ENCODE data around the gene SAFB.
"Not testable (repeated sequence)": the region's sequence is repeated elsewhere in the genome, so short reads cannot be mapped to it uniquely, and the experiment has no call there.

SAFB gene

DNA sequence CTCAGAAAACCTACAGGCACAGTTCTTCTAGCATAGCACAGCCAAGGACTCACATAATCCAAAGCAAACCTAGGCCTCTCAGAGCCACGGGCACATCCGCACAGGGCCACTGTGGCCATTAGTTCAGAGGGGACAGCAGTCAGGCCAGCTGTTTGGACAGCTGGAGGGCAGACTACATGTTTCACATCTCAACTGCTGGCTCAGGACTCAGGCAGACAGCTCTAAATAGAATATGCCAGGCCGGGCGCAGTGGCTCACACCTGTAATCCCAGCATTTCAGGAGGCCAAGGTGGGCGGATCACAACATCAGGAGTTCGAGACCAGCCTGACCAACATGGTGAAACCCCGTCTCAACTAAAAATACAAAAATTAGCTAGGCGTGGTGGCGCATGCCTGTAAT lies 27.1 kb upstream of the SAFB start:
- DNase-seq: no peak

DNA sequence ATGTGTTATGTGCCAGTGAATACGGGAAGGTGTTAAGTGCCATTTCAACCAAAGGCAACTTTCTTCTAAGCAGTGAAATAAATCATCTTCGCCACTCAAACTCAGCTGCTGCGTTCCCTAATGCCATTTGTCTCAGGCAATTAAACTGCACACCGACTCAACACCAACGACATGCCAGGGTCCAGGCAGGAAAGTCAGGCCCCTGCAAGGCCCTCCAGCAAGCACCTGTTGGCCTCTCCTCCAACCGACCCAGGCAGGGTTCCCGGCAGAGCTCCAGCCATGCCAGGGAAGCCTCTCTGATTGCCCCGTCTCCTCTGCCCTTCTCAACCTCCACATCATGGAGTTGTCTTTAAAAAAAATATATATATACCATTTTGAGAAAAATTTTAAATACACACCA lies 22.1 kb upstream of the SAFB start:
- DNase-seq: no peak

GRCh38 chr19:5603626-5604025 lies 19.3 kb upstream of the SAFB start:
- no peak for DNase-seq

- no peak for DNase-seq
These were observed 17.5 kb upstream of the SAFB start for GRCh38 chr19:5605362-5605761.

- no peak for DNase-seq
These were observed 15.3 kb upstream of the SAFB start for GRCh38 chr19:5607318-5608275.

DNA sequence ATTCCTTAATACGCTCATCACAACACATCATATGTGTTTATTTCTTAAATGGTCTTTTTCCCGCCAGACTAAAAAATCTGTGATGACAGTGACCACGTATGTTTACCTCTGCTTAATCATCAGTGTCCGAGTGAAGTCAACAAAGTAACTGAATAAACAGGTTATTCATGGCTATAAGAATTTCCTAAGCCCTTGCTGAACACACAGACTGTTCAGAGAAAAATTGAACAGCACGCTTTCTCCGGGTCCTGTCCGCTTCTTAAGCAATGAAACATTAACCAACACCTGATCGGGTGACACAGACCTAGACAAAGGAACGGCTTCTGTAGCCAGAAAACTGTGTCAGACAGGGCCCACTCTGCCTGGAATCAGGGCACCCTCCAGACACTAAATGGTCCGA lies 14.6 kb upstream of the SAFB start:
- DNase-seq: no peak

DNA sequence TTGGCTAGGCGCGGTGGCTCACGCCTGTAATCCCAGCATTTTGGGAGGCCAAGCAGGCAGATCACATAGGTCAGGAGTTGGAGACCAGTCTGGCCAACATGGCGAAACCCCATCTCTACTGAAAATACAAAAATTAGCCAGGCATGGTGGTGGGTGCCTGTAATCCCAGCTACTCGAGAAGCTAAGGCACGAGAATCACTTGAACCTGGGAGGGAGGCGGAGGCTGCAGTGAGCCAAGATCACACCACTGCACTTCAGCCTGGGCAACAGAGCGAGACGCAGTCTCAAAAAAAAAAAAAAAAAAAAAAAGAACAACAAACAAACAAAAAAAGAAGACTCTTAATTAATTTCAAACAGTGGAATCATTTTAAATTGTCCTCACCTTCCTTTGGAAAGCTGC lies 14.1 kb upstream of the SAFB start:
- not testable (repeated sequence) for DNase-seq

DNA sequence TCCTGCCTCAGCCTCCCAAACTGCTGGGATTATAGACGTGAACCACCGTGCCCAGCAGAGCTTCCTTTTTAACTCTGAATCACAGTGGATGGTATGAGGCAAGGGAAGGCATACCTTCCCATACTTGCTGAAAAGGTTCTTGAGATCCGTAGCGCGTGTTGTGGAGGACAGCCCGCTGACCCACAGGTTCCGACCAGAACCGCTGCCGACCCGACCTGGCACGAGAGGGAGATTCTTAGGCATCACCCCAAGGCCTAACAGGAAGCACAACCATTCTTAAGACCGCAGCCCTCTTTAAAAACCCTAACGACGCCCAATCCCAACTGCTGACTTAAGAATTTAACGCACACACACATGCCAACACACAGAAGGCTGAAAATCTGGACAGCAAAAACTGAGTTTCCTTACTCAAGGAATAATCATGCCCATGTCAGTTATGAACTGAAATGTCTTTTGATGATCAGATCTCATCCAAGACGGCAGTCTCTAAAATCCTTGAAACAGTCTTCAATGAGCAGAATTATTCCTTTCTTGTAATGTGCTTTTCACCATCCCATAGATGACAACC lies 12.9 kb upstream of the SAFB start:
- DNase-seq: no peak

DNA sequence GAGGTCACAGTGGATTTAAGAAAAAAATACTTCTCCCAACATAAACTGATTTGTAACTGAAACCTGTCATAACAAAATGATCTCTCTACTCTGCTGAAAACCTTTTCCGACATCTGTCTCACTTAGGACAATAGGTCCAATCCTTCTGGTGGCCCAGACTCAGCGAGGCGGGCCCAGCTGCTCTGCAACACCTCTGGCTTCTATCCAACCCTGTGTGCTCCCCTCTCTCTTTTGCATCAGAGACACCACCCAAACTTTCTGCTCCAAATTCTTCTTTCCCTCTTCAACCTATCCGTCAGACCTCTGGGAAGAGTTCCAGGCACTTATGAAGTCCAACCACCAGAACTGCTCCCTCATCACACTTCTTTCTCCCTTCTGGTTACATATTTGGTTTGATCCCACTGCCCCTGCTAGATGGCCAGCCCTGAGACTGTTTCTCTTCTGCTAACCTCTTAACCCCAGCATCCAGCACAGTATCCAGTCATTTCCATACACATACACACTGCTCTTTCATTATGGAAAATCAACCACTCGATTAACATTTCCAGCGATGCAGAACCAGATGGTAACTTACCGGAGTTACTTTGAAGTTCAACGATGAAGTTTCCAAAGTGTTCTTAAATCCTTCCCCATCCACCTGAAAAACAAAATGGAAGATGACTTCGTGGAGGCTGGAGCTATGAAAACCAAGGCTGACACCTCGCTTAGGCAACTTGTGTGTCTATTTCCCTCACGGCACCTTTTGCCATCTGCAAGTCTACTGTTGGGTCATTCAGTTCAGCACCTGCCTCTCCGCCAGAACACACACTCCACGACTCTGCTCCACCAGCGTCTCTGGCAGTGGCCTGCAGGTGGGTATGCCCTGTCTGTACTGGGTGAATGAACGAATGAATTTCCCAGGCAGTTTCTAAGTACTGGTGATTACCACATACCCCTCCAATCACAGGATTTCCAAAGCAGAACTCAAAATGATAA lies 9.7 kb upstream of the SAFB start:
- DNase-seq: no peak

DNA sequence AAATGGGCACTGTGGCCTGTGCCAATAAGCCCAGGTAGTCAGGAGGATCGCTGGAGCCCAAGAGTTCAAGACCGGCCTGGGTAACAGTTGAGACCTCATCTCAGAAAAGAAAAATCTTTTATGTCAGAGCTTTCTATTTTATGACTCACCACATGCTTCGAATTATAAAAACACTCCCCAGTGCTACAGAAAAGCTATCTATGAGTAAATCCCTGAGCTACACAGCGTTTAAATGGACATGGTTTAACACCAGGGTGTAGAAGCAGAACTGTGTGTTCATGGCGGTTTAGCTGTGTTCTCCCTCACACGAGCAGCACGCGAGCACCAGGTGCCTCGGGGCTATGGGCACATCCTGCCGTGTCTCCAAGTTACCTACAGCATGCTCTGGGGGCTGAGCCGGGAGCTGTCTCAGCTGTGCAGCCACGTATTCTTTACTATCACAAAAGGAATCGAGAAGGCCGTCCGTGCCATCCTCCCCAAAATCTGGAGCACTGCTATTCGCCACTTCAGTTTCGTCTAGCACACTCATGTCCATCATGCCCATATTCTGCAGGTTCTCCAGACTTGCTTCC lies 7.0 kb upstream of the SAFB start:
- DNase-seq: no peak

DNA sequence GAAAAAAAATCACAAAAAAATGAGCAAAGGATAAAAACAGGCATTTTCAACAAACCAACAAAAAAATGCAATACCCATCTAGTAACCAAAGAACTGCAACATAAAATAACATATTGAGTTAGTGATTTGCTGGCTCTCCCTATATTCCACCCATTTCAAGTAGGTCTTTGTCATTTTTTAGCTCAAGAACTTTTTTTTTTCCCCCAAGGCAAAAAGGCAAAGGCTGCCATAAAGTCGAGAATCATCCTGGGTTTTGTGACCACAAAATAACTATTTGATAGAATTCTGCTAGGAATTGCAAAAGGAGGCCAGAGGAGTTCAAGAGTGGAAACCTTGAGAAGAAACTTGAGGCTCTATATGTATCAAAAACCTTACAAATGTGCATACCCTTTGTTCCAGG lies 5.8 kb upstream of the SAFB start:
- no peak for DNase-seq

- no peak for DNase-seq
These were observed 4.3 kb upstream of the SAFB start for GRCh38 chr19:5618591-5618990.

DNA sequence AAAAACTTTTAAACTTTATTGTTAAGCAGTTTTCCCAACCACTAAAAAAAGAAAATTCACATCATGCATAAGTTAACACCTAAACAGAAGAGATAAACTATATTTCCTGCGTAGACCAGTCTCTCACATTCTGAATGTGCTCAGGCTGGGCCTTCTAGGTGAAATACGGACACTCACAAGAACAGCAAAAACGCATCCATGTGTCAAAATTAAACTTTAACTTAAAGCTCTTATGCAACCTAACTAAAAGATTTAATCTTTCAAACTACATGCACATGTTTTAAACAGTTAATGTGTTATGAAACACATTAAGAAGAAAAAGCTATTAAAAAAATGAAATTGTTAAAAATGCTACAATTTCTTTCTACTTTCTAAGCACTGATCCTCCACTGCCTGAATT lies 2.9 kb upstream of the SAFB start:
- DNase-seq: no peak

DNA sequence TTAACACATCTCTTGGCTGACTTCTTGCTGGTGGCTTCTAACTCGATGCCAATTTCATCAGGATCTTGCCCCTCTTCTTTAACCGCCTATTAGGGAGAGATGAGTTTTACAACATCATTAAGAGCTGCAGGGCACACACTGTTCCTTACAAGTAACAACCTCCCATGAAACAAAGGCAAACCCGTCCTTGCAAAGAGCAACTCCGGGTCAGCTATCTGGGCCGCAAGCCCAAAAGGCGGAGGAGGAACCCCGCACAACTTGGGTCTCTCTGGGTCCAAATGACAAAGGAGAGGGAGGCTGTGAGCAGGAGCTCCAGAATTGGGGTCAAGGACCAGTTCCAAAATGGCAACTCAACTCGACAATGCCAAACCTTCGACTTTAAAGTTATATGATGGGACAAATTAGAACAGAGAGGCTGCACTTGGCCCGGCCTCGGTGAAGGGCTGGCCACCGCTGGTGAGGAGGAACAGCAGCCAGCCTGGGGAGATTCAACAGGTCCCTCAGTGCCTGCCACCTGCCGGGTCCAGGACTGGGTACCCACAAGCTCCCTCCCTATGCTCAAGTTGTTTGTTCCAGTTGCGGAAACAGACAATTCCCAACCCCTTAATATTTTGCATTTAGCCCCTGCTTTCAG lies 1.5 kb upstream of the SAFB start:
- no peak for DNase-seq

DNA sequence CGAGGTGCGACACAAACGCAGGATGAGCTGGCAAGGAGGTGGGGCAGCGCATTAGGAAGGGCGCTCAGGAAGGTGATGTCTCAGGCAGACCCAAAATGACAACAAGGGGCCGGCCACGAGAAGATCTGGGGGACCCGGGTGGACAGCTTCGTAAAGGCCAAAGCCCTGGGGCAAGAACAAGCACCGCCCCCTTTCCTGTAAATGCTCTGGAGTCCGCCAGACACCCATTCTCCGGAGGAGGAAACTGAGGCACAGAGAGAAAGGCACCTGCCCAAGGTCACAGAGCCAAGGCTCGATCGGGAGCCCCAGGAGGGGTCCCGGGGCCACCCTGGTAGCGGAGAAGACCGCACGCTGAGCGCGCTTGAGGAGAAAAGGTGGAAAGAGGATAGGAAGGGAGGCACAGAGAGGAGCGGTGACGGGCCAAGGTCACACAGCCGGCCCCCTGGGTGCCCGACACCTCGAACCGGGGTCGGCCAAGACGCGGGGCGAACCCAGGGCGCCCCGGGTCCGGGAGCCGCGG lies 878 bp upstream of the SAFB start:
- DNase-seq: peak; percentile 46 to 56

- DNase-seq: peak in 1 of 2 experiments; percentile 52
These were observed 624 bp downstream of the SAFB start for GRCh38 chr19:5623397-5624017.

DNA sequence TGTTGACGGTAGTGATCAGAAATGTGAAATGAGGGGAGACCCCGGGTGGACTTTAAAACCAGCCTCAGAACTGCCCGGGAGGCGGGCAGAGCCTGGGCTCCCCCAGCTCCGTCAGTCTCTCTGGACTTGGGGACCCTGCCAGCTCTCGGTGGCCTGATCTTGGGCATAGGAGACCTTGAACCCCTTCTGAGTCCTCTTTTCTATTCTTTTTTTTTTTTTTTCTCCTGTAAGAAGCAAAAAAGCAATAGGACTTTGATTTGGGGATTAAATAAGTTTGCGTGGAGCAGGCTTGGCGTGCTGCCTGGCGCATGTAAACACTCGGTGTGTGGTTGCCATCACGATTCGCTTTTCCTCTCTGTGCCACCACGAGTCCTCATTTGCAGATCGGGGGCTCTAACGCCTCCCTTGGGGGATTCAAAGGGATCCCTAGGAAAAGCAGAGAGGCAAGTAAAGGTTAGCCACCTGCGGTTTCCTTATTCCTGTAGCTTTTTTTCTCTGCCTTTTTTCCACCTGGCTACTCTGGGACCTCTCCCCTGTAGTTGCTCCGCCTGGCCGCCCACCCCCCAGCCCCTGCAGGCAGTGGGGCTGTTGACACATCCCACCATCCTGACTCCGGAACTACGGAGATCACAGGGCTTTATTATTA lies 1.3 kb downstream of the SAFB start:
- DNase-seq: peak; percentile 34 to 41

GRCh38 chr19:5624741-5625278 lies 1.9 kb downstream of the SAFB start:
- DNase-seq: no peak

DNA sequence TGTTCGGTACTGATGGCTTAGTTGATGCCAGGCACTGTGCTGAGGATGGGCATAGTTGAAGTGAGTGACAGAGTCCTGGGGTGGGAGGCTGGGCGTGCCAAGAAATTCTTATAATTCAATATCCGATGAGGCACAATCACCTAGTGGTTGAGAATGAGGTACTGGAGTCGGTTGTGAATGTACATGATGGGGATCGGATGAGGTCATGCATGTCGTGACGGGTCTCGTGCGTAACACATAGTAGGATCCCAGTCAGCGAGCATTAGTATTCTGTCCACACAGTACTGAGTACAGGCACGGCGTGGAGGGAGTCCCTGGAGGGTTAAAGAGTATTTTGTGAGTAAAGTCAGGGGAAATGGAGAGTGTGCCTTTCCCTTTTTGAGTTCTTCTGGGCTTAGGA lies 2.8 kb downstream of the SAFB start:
- DNase-seq: no peak

- DNase-seq: peak; percentile 65
These were observed 4.6 kb downstream of the SAFB start for GRCh38 chr19:5627395-5627904.

GRCh38 chr19:5628461-5628860 lies 5.6 kb downstream of the SAFB start:
- DNase-seq: no peak
